Measurements from ENCODE around the gene SGK1.
A peak's percentile ranks its signal among the peaks of the same experiment; 100 is the strongest.
"Not testable (repeated sequence)": the region's sequence is repeated elsewhere in the genome, so short reads cannot be mapped to it uniquely, and the experiment has no call there.

Gene SGK1

DNA sequence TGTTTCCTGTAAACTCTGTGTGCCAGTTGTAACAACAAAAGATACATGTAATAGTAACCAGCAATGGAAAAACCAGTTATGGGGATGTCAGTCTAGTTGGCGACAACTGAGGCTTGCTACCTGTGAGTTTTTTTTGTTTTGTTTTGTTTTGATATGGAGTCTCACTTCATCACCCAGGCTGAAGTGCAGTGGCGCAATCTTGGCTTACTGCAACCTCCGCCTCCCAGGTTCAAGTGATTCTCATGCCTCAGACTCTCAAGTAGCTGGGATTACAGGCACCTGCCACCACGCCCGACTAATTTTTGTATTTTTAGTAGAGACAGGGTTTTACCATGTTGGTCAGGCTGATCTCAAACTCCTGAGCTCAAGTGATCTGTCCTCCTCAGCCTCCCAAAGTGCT is 136.2 kb downstream of the SGK1 start:
- H3K4me1 ChIP-seq (ENCODE audit: control insufficient read depth, insufficient read depth, low read length); H3K9me3 ChIP-seq (ENCODE audit: control insufficient read depth, low read length); H3K36me3 ChIP-seq (ENCODE audit: control insufficient read depth, insufficient read depth, low read length); H3K27ac ChIP-seq (ENCODE audit: insufficient read depth, low read depth, low read length, poor library complexity, severe bottlenecking); H3K4me3 ChIP-seq (ENCODE audit: insufficient read depth, low read depth, low read length): not testable (repeated sequence)
- 95 to 98% methylated on average over 5 of the region's 5 CpGs for WGBS, 2 experiments
- H3K27me3 ChIP-seq (ENCODE audit: control insufficient read depth, insufficient read depth, low read length, poor library complexity, severe bottlenecking): peaks cover 16% of the 10 kb centered on the region

GRCh38 chr6:134181251-134181650 is 136.7 kb downstream of the SGK1 start:
- WGBS, 2 experiments: 85 to 91% methylated on average over 8 of the region's 8 CpGs
- not testable (repeated sequence) for H3K9me3 ChIP-seq (ENCODE audit: control insufficient read depth, low read length); H3K27ac ChIP-seq (ENCODE audit: insufficient read depth, low read depth, low read length, poor library complexity, severe bottlenecking); H3K4me1 ChIP-seq (ENCODE audit: control insufficient read depth, insufficient read depth, low read length); H3K36me3 ChIP-seq (ENCODE audit: control insufficient read depth, insufficient read depth, low read length); H3K4me3 ChIP-seq (ENCODE audit: insufficient read depth, low read depth, low read length)
- H3K27me3 ChIP-seq (ENCODE audit: control insufficient read depth, insufficient read depth, low read length, poor library complexity, severe bottlenecking): peaks cover 21% of the 10 kb centered on the region

DNA sequence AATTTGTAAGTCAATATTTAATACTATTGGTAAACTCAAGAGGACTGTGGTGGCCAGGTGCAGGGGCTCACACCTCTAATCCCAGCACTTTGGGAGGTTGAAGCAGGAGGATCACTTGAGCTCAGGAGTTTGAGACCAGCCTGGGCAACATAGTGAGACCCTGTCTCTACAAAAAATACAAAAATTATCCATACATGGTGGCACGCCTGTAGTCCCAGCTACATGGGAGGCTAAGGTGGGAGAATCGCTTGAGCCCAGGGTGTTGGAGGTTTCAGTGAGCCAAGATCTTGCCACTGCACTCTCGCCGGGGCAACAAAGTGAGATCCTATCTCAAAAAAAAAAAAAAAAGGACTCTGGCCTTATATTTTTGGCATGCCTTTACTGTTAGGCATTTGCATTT is 137.4 kb downstream of the SGK1 start:
- 98 to 99% methylated on average over 4 of the region's 4 CpGs for WGBS, 2 experiments
- H3K9me3 ChIP-seq (ENCODE audit: control insufficient read depth, low read length); H3K4me3 ChIP-seq (ENCODE audit: insufficient read depth, low read depth, low read length); H3K36me3 ChIP-seq (ENCODE audit: control insufficient read depth, insufficient read depth, low read length); H3K4me1 ChIP-seq (ENCODE audit: control insufficient read depth, insufficient read depth, low read length); H3K27ac ChIP-seq (ENCODE audit: insufficient read depth, low read depth, low read length, poor library complexity, severe bottlenecking): not testable (repeated sequence)
- peaks cover 28% of the 10 kb centered on the region for H3K27me3 ChIP-seq (ENCODE audit: control insufficient read depth, insufficient read depth, low read length, poor library complexity, severe bottlenecking)

DNA sequence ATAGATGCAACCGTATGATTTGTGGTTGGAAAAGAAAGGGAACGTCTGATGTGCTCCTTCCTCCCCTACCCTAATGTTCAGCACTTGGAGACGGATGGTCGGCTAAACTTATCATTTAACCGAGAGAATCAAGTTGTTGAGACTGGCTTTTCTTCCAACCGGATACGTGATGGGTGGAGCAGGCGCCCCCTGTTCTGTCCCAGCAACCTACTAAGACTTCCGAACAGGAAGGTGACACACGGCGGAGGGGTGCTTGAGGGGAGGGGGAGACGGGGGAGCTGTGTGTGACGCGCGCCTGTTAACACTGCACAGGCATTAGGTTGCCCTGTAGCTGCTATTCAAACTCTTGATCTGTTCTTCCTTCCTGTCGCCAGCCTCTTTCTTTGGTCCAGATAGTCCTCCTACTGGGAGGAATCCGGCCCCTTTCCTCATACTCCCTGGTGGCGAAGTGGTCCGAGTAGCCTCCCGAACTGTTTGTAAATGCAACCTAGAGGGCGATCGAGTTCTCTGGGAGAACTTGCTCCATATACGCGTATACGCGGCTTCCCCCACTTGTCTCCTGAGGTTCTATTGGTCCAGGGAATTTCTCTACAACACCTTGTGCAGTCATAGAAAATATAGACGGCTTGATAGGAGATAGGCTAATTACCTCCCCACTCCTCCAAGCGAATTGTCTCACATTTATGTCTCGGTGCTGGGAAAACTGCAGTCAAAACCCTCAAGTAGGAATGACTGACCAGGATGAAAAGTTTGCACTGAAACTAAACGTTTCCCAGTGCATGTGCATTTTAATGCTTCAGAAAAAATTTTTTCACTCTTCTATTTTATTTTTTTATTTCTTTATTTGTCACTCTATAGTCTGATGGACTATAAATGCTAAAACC is 139.5 kb downstream of the SGK1 start:
- WGBS, 2 experiments: 14 to 18% methylated on average over 30 of the region's 30 CpGs
- Histone ChIP-seq H3K4me1 (ENCODE audit: control insufficient read depth, insufficient read depth, low read length) (peaks cover 8% of the 10 kb centered on the region), H3K9me3 (ENCODE audit: control insufficient read depth, low read length) (no peaks in the 10 kb centered on the region), H3K27ac (ENCODE audit: insufficient read depth, low read depth, low read length, poor library complexity, severe bottlenecking) (no peak overlapping the region), H3K36me3 (ENCODE audit: control insufficient read depth, insufficient read depth, low read length) (no peaks in the 10 kb centered on the region), H3K27me3 (ENCODE audit: control insufficient read depth, insufficient read depth, low read length, poor library complexity, severe bottlenecking) (peaks cover 31% of the 10 kb centered on the region), H3K4me3 (ENCODE audit: insufficient read depth, low read depth, low read length) (no peak overlapping the region)

DNA sequence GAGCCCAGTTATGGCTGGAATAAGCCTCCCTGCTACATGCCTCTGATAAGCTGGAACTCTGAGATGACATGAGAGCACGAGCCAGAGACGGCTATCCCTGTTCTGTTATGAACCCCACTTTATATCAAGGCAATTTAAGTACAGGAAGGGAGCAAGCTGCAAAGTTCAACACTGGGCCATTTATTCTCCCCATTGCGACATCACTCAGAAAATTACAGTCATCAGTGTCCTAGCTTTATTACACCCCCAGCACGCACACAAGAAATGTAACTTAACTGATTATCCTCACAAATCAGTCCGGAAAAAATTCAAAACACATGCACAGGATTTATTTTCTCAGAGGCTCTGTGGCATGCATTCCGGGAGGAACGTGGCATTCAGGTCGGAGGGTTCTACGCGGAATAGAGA is 140.2 kb downstream of the SGK1 start:
- H3K27ac ChIP-seq (ENCODE audit: insufficient read depth, low read depth, low read length, poor library complexity, severe bottlenecking): no peak overlapping the region
- 90 to 92% methylated on average over 10 of the region's 10 CpGs for WGBS, 2 experiments
- peaks cover 5% of the 10 kb centered on the region for H3K4me1 ChIP-seq (ENCODE audit: control insufficient read depth, insufficient read depth, low read length)
- no peak overlapping the region for H3K4me3 ChIP-seq (ENCODE audit: insufficient read depth, low read depth, low read length)
- H3K27me3 ChIP-seq (ENCODE audit: control insufficient read depth, insufficient read depth, low read length, poor library complexity, severe bottlenecking): peaks cover 31% of the 10 kb centered on the region
- H3K36me3 ChIP-seq (ENCODE audit: control insufficient read depth, insufficient read depth, low read length): no peaks in the 10 kb centered on the region
- H3K9me3 ChIP-seq (ENCODE audit: control insufficient read depth, low read length): no peaks in the 10 kb centered on the region

DNA sequence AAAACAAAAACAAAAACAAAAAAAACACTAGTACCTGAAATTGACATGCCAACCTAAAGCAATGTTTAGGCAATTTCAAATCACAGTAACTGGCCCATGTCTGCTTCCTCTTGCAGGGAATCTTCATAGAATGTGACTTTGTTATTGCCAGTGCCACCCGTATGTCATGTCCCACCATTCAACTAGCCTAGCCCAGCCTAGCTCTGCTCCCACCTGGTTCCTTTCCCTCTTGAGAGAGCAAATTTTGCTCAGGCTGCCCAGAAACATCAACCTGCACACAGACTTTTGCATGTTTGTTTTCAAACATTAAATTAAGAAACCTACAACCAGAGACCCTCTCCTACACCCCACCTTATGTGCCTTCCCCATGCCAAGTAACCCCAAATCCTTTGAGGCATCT is 140.7 kb downstream of the SGK1 start:
- Histone ChIP-seq H3K9me3 (ENCODE audit: control insufficient read depth, low read length) (no peaks in the 10 kb centered on the region), H3K4me3 (ENCODE audit: insufficient read depth, low read depth, low read length) (no peak overlapping the region), H3K27me3 (ENCODE audit: control insufficient read depth, insufficient read depth, low read length, poor library complexity, severe bottlenecking) (peaks cover 31% of the 10 kb centered on the region), H3K27ac (ENCODE audit: insufficient read depth, low read depth, low read length, poor library complexity, severe bottlenecking) (no peak overlapping the region), H3K36me3 (ENCODE audit: control insufficient read depth, insufficient read depth, low read length) (no peaks in the 10 kb centered on the region), H3K4me1 (ENCODE audit: control insufficient read depth, insufficient read depth, low read length) (peaks cover 4% of the 10 kb centered on the region)
- WGBS, 2 experiments: 98 to 100% methylated on average over 1 of the region's 1 CpG

DNA sequence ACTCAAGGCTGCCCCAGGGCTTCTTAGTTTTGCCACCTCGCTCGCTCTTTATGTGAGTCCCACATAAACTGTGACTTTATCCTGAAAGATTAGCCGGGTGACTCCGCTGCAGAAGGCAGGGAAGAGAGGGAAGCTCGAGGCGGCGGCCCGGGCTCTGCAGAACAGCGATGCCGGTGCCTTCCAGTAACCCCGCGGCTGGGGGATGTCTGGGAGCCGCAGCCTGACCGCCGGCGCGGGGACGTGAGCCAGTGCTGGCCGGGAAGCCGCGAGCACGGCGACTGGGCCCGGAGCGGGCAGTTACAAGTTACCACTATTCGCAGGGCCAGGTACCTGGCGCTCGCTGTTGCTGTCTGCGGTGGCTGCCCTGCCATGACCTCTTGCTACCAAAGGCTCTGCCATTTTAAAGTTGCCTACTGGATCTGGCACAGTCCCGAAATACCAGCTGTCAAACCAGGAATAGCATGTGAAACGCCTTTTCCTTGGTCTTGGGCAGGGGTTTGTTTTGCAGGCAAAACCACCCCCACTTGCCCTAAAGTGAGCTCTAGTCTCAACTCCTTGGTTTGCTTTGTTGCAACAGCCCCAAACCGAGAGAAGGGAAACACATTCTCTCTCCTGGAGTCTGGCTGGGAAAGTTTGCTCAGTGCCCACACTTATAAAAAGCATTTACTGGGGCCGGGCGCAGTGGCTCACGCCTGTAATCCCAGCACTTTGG is 141.5 kb downstream of the SGK1 start:
- H3K27ac ChIP-seq (ENCODE audit: insufficient read depth, low read depth, low read length, poor library complexity, severe bottlenecking): no peak overlapping the region
- H3K4me1 ChIP-seq (ENCODE audit: control insufficient read depth, insufficient read depth, low read length): peaks cover 4% of the 10 kb centered on the region

GRCh38 chr6:134175532-134176263 is 142.2 kb downstream of the SGK1 start:
- no peaks in the 10 kb centered on the region for H3K9me3 ChIP-seq (ENCODE audit: control insufficient read depth, low read length)
- peak overlapping the region; percentile 71 for H3K4me3 ChIP-seq (ENCODE audit: insufficient read depth, low read depth, low read length)
- H3K36me3 ChIP-seq (ENCODE audit: control insufficient read depth, insufficient read depth, low read length): no peaks in the 10 kb centered on the region
- H3K27me3 ChIP-seq (ENCODE audit: control insufficient read depth, insufficient read depth, low read length, poor library complexity, severe bottlenecking): peaks cover 31% of the 10 kb centered on the region
- peaks cover 4% of the 10 kb centered on the region for H3K4me1 ChIP-seq (ENCODE audit: control insufficient read depth, insufficient read depth, low read length)
- 1% methylated on average over 44 of the region's 44 CpGs for WGBS, 2 experiments
- H3K27ac ChIP-seq (ENCODE audit: insufficient read depth, low read depth, low read length, poor library complexity, severe bottlenecking): peak overlapping the region; percentile 83

More for the DNA sequence above, 141.5 kb downstream of the SGK1 start:
- Histone ChIP-seq H3K9me3 (ENCODE audit: control insufficient read depth, low read length) (no peaks in the 10 kb centered on the region), H3K4me3 (ENCODE audit: insufficient read depth, low read depth, low read length) (peak overlapping the region; percentile 71), H3K27me3 (ENCODE audit: control insufficient read depth, insufficient read depth, low read length, poor library complexity, severe bottlenecking) (peaks cover 31% of the 10 kb centered on the region), H3K36me3 (ENCODE audit: control insufficient read depth, insufficient read depth, low read length) (no peaks in the 10 kb centered on the region)
- 17 to 19% methylated on average over 35 of the region's 35 CpGs for WGBS, 2 experiments

DNA sequence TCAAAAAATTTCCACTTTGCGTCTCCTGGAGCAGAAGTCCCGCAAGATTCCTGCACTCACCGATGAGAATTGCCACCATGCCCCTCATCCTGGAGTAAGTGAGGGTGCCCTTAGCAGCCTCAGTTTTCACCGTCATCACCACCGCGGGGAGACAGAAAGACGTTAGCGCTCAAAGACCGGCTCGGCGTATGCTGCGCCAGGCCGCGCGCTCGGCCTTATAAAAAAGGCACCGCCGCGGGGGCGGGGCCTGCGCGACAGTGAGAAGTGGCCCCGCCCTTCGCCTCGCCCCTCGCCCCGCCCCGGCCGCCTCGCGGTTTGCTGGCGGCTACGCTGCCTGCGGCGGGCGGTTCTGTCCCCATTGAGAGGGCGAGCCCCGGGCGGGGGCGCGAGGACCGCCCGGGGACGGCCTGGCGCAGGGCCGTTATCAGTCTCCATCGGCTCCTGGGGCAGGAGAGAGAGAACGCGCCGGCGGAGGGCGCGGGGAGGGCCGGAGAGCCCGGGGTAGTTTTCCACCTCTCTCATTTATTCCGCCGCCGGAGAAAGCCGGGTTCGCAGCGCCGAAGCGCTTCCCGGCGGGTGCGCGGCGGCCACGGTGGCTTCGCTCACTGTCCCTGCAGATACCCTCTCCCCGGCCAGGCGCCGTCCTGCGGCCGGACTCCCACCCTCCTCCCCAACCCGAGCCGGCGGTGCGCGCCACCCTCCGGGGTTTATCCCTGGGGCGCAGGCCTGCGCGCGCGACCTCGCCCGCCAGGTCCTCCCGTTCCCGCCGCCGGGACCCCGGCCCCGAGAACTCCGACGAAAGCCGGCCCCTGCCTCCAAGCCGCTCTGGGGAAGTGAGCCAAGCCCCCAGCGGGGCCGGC is 143.0 kb downstream of the SGK1 start:
- Histone ChIP-seq H3K4me1 (ENCODE audit: control insufficient read depth, insufficient read depth, low read length) (peaks cover 4% of the 10 kb centered on the region), H3K4me3 (ENCODE audit: insufficient read depth, low read depth, low read length) (peak overlapping the region; percentile 71), H3K27ac (ENCODE audit: insufficient read depth, low read depth, low read length, poor library complexity, severe bottlenecking) (peak overlapping the region; percentile 83), H3K27me3 (ENCODE audit: control insufficient read depth, insufficient read depth, low read length, poor library complexity, severe bottlenecking) (peaks cover 31% of the 10 kb centered on the region), H3K36me3 (ENCODE audit: control insufficient read depth, insufficient read depth, low read length) (no peaks in the 10 kb centered on the region), H3K9me3 (ENCODE audit: control insufficient read depth, low read length) (no peaks in the 10 kb centered on the region)
- 0% methylated on average over 100 of the region's 100 CpGs for WGBS, 2 experiments

Measured in ectodermal cell (in vitro differentiated cells).